ENCODE measurements around the gene SLC35G3. TPM values are rescaled to one million over a fixed set of nuclear protein-coding genes. Genes with fewer than 3 reads are reported as not detected.

Gene SLC35G3
- polyA plus RNA-seq, 1 of the 3 experiments (the other 2 are of a cell fraction): not detected

GRCh38 chr17:35189291-35189690 lies 4.9 kb downstream of the SLC35G3 start:
- 4% methylated on average over 3 of the region's 3 CpGs for WGBS (ENCODE audit: low lambda C conversion rate)
- TF ChIP-seq, protein P1, sequence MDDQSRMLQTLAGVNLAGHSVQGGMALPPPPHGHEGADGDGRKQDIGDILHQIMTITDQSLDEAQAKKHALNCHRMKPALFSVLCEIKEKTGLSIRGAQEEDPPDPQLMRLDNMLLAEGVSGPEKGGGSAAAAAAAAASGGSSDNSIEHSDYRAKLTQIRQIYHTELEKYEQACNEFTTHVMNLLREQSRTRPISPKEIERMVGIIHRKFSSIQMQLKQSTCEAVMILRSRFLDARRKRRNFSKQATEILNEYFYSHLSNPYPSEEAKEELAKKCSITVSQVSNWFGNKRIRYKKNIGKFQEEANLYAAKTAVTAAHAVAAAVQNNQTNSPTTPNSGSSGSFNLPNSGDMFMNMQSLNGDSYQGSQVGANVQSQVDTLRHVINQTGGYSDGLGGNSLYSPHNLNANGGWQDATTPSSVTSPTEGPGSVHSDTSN (IDR thresholded peaks at IDR 0.05): no peak
- TF ChIP-seq EZH2phosphoT487 (IDR thresholded peaks at IDR 0.05; ENCODE audit: borderline replicate concordance, low read depth): no peak
- no peak for TF ChIP-seq JUND (IDR thresholded peaks at IDR 0.05)
- POLR2A ChIA-PET: no interaction called here
- H2AFZ ChIP-seq (ENCODE audit: low read depth): no peak overlapping the region
- H3K4me3 ChIP-seq (ENCODE audit: low read depth in 2 of 2, low read length in 1 of 2): no peak overlapping the region
- DNase-seq: no peak
- no peak overlapping the region for H3K9ac ChIP-seq
- H3K9me3 ChIP-seq: no peaks in the 10 kb centered on the region
- H3K27me3 ChIP-seq (ENCODE audit: insufficient read depth): peaks cover 8% of the 10 kb centered on the region; the same call in 1 of the 2 replicates
- no peaks in the 10 kb centered on the region for H3F3A ChIP-seq (replicated peaks; ENCODE audit: insufficient read depth)
- H3K79me2 ChIP-seq (ENCODE audit: insufficient read depth): no peaks in the 10 kb centered on the region
- CTCF ChIA-PET: no interaction called here
- H3K9me2 ChIP-seq: no peaks in the 10 kb centered on the region
- no peak overlapping the region for H3K27ac ChIP-seq (ENCODE audit: low read depth in 2 of 2, low read length in 1 of 2)
- H4K20me1 ChIP-seq (ENCODE audit: insufficient read depth): no peaks in the 10 kb centered on the region
- H3K4me1 ChIP-seq (ENCODE audit: control insufficient read depth in 1 of 2, insufficient read depth in 2 of 2, low read depth in 1 of 2, low read length in 1 of 2): no peaks in the 10 kb centered on the region
- H3K4me2 ChIP-seq: no peak overlapping the region
- H3K36me3 ChIP-seq (replicated peaks in 1 of 2; ENCODE audit: control insufficient read depth in 1 of 2, insufficient read depth in 2 of 2, low read length in 1 of 2): no peaks in the 10 kb centered on the region

- Histone ChIP-seq H2AFZ (ENCODE audit: low read depth) (no peak overlapping the region), H3K36me3 (replicated peaks in 1 of 2; ENCODE audit: control insufficient read depth in 1 of 2, insufficient read depth in 2 of 2, low read length in 1 of 2) (no peaks in the 10 kb centered on the region), H4K20me1 (ENCODE audit: insufficient read depth) (no peaks in the 10 kb centered on the region), H3K27ac (ENCODE audit: low read depth in 2 of 2, low read length in 1 of 2) (no peak overlapping the region), H3K4me1 (ENCODE audit: control insufficient read depth in 1 of 2, insufficient read depth in 2 of 2, low read depth in 1 of 2, low read length in 1 of 2) (no peaks in the 10 kb centered on the region), H3K9me2 (no peaks in the 10 kb centered on the region), H3K27me3 (ENCODE audit: insufficient read depth) (peaks cover 8% of the 10 kb centered on the region; the same call in 1 of the 2 replicates), H3K9me3 (no peaks in the 10 kb centered on the region), H3F3A (replicated peaks; ENCODE audit: insufficient read depth) (no peaks in the 10 kb centered on the region), H3K79me2 (ENCODE audit: insufficient read depth) (no peaks in the 10 kb centered on the region), H3K4me3 (ENCODE audit: low read depth in 2 of 2, low read length in 1 of 2) (no peak overlapping the region), H3K4me2 (no peak overlapping the region), H3K9ac (no peak overlapping the region)
- ChIA-PET CTCF (no interaction called here), POLR2A (no interaction called here)
- 2% methylated on average over 2 of the region's 2 CpGs for WGBS (ENCODE audit: low lambda C conversion rate)
- TF ChIP-seq CHD2 (IDR thresholded peaks at IDR 0.05; ENCODE audit: low read length, partially characterized antibody) (no peak), MXI1 (IDR thresholded peaks at IDR 0.05; ENCODE audit: low read depth, low read length) (no peak), RAD21 (IDR thresholded peaks at IDR 0.05; ENCODE audit: low read length) (no peak), ELF1 (IDR thresholded peaks at IDR 0.05) (no peak), YY1 (IDR thresholded peaks at IDR 0.05; ENCODE audit: low read depth) (no peak), FOXJ3 (CRISPR knock-in tag; IDR thresholded peaks at IDR 0.05) (no peak), FOSL2 (IDR thresholded peaks at IDR 0.05; ENCODE audit: borderline replicate concordance, low read depth) (no peak), GABPA (IDR thresholded peaks at IDR 0.05; ENCODE audit: low read depth) (no peak), POLR2AphosphoS5 (IDR thresholded peaks at IDR 0.05; ENCODE audit: low read depth, low read length) (no peak), NFIC (IDR thresholded peaks at IDR 0.05; ENCODE audit: borderline replicate concordance) (no peak), MEF2A (IDR thresholded peaks at IDR 0.05; ENCODE audit: borderline replicate concordance, low read depth) (no peak), TCF12 (IDR thresholded peaks at IDR 0.05) (no peak), SIN3A (IDR thresholded peaks at IDR 0.05; ENCODE audit: borderline replicate concordance, low read depth, low read length) (no peak), ZBTB33 (IDR thresholded peaks at IDR 0.05; ENCODE audit: borderline replicate concordance, low read depth) (no peak), EZH2phosphoT487 (IDR thresholded peaks at IDR 0.05; ENCODE audit: borderline replicate concordance, low read depth) (no peak)
- TF ChIP-seq, protein P2, sequence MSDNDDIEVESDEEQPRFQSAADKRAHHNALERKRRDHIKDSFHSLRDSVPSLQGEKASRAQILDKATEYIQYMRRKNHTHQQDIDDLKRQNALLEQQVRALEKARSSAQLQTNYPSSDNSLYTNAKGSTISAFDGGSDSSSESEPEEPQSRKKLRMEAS (IDR thresholded peaks at IDR 0.05; ENCODE audit: low read depth): no peak
- TF ChIP-seq, protein P1 (IDR thresholded peaks at IDR 0.05): no peak
- TF ChIP-seq, protein P3, sequence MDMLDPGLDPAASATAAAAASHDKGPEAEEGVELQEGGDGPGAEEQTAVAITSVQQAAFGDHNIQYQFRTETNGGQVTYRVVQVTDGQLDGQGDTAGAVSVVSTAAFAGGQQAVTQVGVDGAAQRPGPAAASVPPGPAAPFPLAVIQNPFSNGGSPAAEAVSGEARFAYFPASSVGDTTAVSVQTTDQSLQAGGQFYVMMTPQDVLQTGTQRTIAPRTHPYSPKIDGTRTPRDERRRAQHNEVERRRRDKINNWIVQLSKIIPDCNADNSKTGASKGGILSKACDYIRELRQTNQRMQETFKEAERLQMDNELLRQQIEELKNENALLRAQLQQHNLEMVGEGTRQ (IDR thresholded peaks at IDR 0.05; ENCODE audit: borderline replicate concordance, low read depth, low read length): no peak
- no peak for DNase-seq
Measured at GRCh38 chr17:35188111-35188510, 6.1 kb downstream of the SLC35G3 start.
